GM12865 (cell line): Measurements from ENCODE around the gene TBCCD1.

ENCODE experiments used
- DNase-seq: peaks from one replicate; pipeline ENCODE4 v3.0.0; 2010; ENCODE audit warnings: low read depth
- H3K4me3 ChIP-seq: 2 replicates; pipeline ENCODE4 v1.5.1; 2011; ENCODE audit warnings: mild to moderate bottlenecking, low read depth, low read length, control low read depth
- TF ChIP-seq, protein P1 (sequence below): IDR thresholded peaks from 2 replicates; pipeline ENCODE4 v1.5.1; 2011; ENCODE audit warnings: low read length, control low read depth, low read depth, inconsistent platforms; ENCODE audit not compliant: insufficient read depth; ENCODE audit errors: missing control alignments

The TBCCD1 gene

DNA sequence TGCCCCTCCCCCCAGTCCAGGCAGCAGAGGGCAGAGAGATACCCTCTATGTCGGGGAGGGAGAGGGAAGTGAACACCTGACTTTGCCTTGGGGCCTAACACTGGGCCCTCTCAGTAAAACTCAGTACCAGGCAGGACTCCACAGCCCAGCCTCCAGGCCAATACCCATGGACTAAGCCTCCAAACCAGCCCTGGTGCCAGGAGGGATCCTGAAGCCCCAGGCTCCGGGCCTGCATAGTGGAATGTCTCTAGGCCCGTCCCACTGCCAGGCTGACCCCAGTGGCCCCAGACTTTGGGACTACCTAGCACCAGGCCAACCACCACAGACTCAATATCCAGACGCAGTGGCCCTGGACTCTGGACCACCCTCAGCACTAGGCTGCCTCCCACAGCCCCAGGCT, 69.5 kb downstream of the TBCCD1 start:
- TF ChIP-seq, protein P1, sequence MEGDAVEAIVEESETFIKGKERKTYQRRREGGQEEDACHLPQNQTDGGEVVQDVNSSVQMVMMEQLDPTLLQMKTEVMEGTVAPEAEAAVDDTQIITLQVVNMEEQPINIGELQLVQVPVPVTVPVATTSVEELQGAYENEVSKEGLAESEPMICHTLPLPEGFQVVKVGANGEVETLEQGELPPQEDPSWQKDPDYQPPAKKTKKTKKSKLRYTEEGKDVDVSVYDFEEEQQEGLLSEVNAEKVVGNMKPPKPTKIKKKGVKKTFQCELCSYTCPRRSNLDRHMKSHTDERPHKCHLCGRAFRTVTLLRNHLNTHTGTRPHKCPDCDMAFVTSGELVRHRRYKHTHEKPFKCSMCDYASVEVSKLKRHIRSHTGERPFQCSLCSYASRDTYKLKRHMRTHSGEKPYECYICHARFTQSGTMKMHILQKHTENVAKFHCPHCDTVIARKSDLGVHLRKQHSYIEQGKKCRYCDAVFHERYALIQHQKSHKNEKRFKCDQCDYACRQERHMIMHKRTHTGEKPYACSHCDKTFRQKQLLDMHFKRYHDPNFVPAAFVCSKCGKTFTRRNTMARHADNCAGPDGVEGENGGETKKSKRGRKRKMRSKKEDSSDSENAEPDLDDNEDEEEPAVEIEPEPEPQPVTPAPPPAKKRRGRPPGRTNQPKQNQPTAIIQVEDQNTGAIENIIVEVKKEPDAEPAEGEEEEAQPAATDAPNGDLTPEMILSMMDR = no peak
- no peak overlapping the region for H3K4me3 ChIP-seq
- DNase-seq = no peak

DNA sequence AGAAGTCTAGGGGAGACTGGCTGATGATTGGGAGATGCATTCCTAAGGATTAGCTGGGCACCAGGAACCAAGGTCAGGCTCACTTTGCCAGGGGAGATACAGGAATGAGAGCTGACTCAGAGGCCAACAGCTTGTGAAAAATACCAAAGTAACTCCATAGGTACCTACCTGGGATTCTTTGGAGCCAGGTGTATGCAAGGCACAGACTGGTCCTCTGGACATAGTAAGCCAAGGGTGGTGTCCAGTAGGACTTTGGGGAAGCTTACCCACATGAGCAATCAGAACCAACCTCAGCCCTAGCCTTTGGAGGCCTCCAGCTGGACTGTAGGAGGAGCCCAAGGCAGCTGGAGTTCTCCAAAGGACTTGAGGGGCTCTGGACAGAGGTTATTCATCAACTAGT, 70.5 kb downstream of the TBCCD1 start:
- DNase-seq = no peak
- no peak overlapping the region for H3K4me3 ChIP-seq
- TF ChIP-seq, protein P1 = no peak
